NT2/D1 (cell line): ENCODE data around the gene PTPRN2.

Experiments
- DNase-seq: peaks from one replicate; pipeline ENCODE4 v3.0.0-alpha.2; 2011; ENCODE audit warnings: low read depth, low spot score
- H3K27me3 ChIP-seq: 2 replicates; pipeline ENCODE4 v1.6.0; 2011; ENCODE audit warnings: mild to moderate bottlenecking; ENCODE audit not compliant: insufficient read length, insufficient read depth
- H3K36me3 ChIP-seq: 2 replicates; pipeline ENCODE4 v1.6.1; 2011; ENCODE audit warnings: mild to moderate bottlenecking, low read length, mixed read lengths; ENCODE audit not compliant: insufficient read depth, insufficient read length
- H3K4me1 ChIP-seq: 2 replicates; pipeline ENCODE4 v1.5.1; 2011; ENCODE audit not compliant: insufficient read depth, insufficient read length
- H3K4me3 ChIP-seq: 2 replicates; pipeline ENCODE4 v1.5.1; 2011; ENCODE audit warnings: low read depth; ENCODE audit not compliant: insufficient read length
- H3K9ac ChIP-seq: 2 replicates; pipeline ENCODE4 v1.6.0; 2011; ENCODE audit warnings: low read depth; ENCODE audit not compliant: insufficient read length
- H3K9me3 ChIP-seq: 2 replicates; pipeline ENCODE4 v1.5.1; 2011; ENCODE audit warnings: mild to moderate bottlenecking, low read length; ENCODE audit not compliant: insufficient read depth
- SUZ12 ChIP-seq: IDR thresholded peaks from 2 replicates; pipeline ENCODE4 v1.6.1; 2011; ENCODE audit not compliant: insufficient read length, insufficient read depth; ENCODE audit errors: extremely low read depth
- YY1 ChIP-seq: IDR thresholded peaks from 2 replicates; pipeline ENCODE4 v1.6.1; 2011; ENCODE audit not compliant: insufficient read length, insufficient read depth
- ZNF274 ChIP-seq: IDR thresholded peaks from 2 replicates; pipeline ENCODE4 v1.6.1; 2011; ENCODE audit warnings: mild to moderate bottlenecking, low read depth, low read length

The PTPRN2 gene

GRCh38 chr7:157977306-157977705 lies 610.3 kb downstream of the PTPRN2 start:
- DNase-seq, result no peak
- Histone ChIP-seq H3K27me3 (no peaks in the 10 kb centered on the region), H3K4me1 (peaks cover 8% of the 10 kb centered on the region), H3K36me3 (no peaks in the 10 kb centered on the region), H3K4me3 (no peak overlapping the region), H3K9ac (no peak overlapping the region), H3K9me3 (peaks cover 24% of the 10 kb centered on the region; the same call in 1 of the 2 replicates)
- TF ChIP-seq YY1 (no peak), ZNF274 (no peak), SUZ12 (no peak)

- H3K9ac ChIP-seq, result no peak overlapping the region
- no peak overlapping the region for H3K4me3 ChIP-seq
- peaks cover 24% of the 10 kb centered on the region; the same call in 1 of the 2 replicates for H3K9me3 ChIP-seq
- no peak for DNase-seq
- H3K4me1 ChIP-seq, result peaks cover 8% of the 10 kb centered on the region
- H3K36me3 ChIP-seq, result no peaks in the 10 kb centered on the region
- no peaks in the 10 kb centered on the region for H3K27me3 ChIP-seq
- TF ChIP-seq YY1, result no peak
- no peak for TF ChIP-seq SUZ12
- TF ChIP-seq ZNF274, result no peak
Measured at GRCh38 chr7:157976406-157976805, 611.2 kb downstream of the PTPRN2 start.

GRCh38 chr7:157975401-157976372 lies 611.9 kb downstream of the PTPRN2 start:
- no peak overlapping the region for H3K4me3 ChIP-seq
- H3K36me3 ChIP-seq, result no peaks in the 10 kb centered on the region
- TF ChIP-seq ZNF274, result no peak
- no peak for TF ChIP-seq YY1
- TF ChIP-seq SUZ12, result no peak
- H3K27me3 ChIP-seq, result no peaks in the 10 kb centered on the region
- H3K4me1 ChIP-seq, result peaks cover 8% of the 10 kb centered on the region
- DNase-seq, result no peak
- peaks cover 29% of the 10 kb centered on the region; the same call in 1 of the 2 replicates for H3K9me3 ChIP-seq
- H3K9ac ChIP-seq, result no peak overlapping the region

- Histone ChIP-seq H3K4me3 (no peak overlapping the region), H3K9me3 (peaks cover 38% of the 10 kb centered on the region; the same call in 1 of the 2 replicates), H3K4me1 (peaks cover 7% of the 10 kb centered on the region), H3K27me3 (no peaks in the 10 kb centered on the region), H3K9ac (no peak overlapping the region), H3K36me3 (no peaks in the 10 kb centered on the region)
- no peak for DNase-seq
- no peak for TF ChIP-seq ZNF274
- no peak for TF ChIP-seq YY1
- TF ChIP-seq SUZ12, result no peak
Measured at GRCh38 chr7:157974678-157975230, 612.9 kb downstream of the PTPRN2 start.

GRCh38 chr7:157973971-157974677 lies 613.5 kb downstream of the PTPRN2 start:
- Histone ChIP-seq H3K27me3 (no peaks in the 10 kb centered on the region), H3K4me1 (peaks cover 2% of the 10 kb centered on the region), H3K4me3 (no peak overlapping the region), H3K9me3 (peaks cover 44% of the 10 kb centered on the region; the same call in 1 of the 2 replicates), H3K36me3 (no peaks in the 10 kb centered on the region), H3K9ac (no peak overlapping the region)
- no peak for DNase-seq
- TF ChIP-seq ZNF274 (no peak), SUZ12 (no peak), YY1 (no peak)

GRCh38 chr7:157972914-157973313 lies 614.7 kb downstream of the PTPRN2 start:
- TF ChIP-seq ZNF274 (no peak), SUZ12 (no peak), YY1 (no peak)
- H3K4me3 ChIP-seq, result no peak overlapping the region
- H3K27me3 ChIP-seq, result no peaks in the 10 kb centered on the region
- DNase-seq, result no peak
- H3K9ac ChIP-seq, result no peak overlapping the region
- H3K4me1 ChIP-seq, result peaks cover 2% of the 10 kb centered on the region
- H3K9me3 ChIP-seq, result peaks cover 47% of the 10 kb centered on the region; the same call in 1 of the 2 replicates
- no peaks in the 10 kb centered on the region for H3K36me3 ChIP-seq
